ENCODE measurements around the gene PCDHB12. TPM values are rescaled to one million over a fixed set of nuclear protein-coding genes. Genes with fewer than 3 reads are reported as not detected.
"Not testable (repeated sequence)": the region's sequence is repeated elsewhere in the genome, so short reads cannot be mapped to it uniquely, and the experiment has no call there.

Gene PCDHB12
- 0.86 TPM for polyA plus RNA-seq (2013, experiment 1 of 2)
- 0.93 TPM for polyA plus RNA-seq (2013, experiment 2 of 2)

- no peak within 1 kb of the TSS for H4K91ac ChIP-seq (ENCODE audit: low read depth, low read length, poor library complexity)
- H2BK5ac ChIP-seq (ENCODE audit: low read length): no peak within 1 kb of the TSS
- no peak within 1 kb of the TSS for H3K27ac ChIP-seq (replicated peaks; ENCODE audit: low read length)
- H2BK120ac ChIP-seq (ENCODE audit: low read depth, low read length): no peak within 1 kb of the TSS
- no peaks in the 10 kb centered on the region for H3K36me3 ChIP-seq (replicated peaks in 1 of 2; ENCODE audit: control insufficient read depth in 2 of 2, insufficient read depth in 2 of 2, low read length in 2 of 2)
- no peak within 1 kb of the TSS for H2AFZ ChIP-seq (ENCODE audit: low read length)
- no peak within 1 kb of the TSS for H3K9ac ChIP-seq (ENCODE audit: low read depth, low read length, poor library complexity)
- H3K4me2 ChIP-seq (ENCODE audit: insufficient read depth, low read length, poor library complexity, severe bottlenecking): no peak within 1 kb of the TSS
- H2AK5ac ChIP-seq (ENCODE audit: low read depth, low read length): no peak within 1 kb of the TSS
- H2BK15ac ChIP-seq (ENCODE audit: low read length): no peak within 1 kb of the TSS
- no peak within 1 kb of the TSS for H3K18ac ChIP-seq (ENCODE audit: low read length)
- no peak within 1 kb of the TSS for H4K8ac ChIP-seq (ENCODE audit: low read depth, low read length)
- H3K79me1 ChIP-seq (ENCODE audit: low read depth, low read length): no peaks in the 10 kb centered on the region
- no peak within 1 kb of the TSS for H3K23ac ChIP-seq (ENCODE audit: low read depth, low read length, poor library complexity)
- H3K9me3 ChIP-seq (replicated peaks in 1 of 2; ENCODE audit: control insufficient read depth in 2 of 2, insufficient read depth in 1 of 2, low read depth in 1 of 2, low read length in 2 of 2): peaks cover 0 to 18% of the 10 kb centered on the region in 2 donors
- WGBS, 2 donors (ENCODE audit: extremely low coverage in 2 of 2, insufficient read length in 2 of 2, insufficient replicate concordance in 1 of 2): no CpG with 5 or more reads among the region's 11 CpGs
- no peak within 1 kb of the TSS for H2BK12ac ChIP-seq (ENCODE audit: low read length)
- no peaks in the 10 kb centered on the region for H3K27me3 ChIP-seq (ENCODE audit: control insufficient read depth in 3 of 3, insufficient read depth in 3 of 3, low read depth in 1 of 3, low read length in 3 of 3)
- no peak within 1 kb of the TSS for H3K4ac ChIP-seq (ENCODE audit: low read length)
- no peak within 1 kb of the TSS for H3K4me3 ChIP-seq (ENCODE audit: low read length in 2 of 2)
- no peak within 1 kb of the TSS for H3K14ac ChIP-seq (ENCODE audit: low read length)
- no peak for DNase-seq (ENCODE audit: low spot score)
- H3K4me1 ChIP-seq (ENCODE audit: control insufficient read depth in 2 of 2, insufficient read depth in 1 of 2, low read depth in 1 of 2, low read length in 2 of 2): no peaks in the 10 kb centered on the region
These were observed at the start of gene PCDHB12 for GRCh38 chr5:141208478-141208877. PCDHB12 (plus strand) TSS chr5:141208719; CDS start chr5:141208908, 189 bp downstream.

GRCh38 chr5:141172381-141173204 lies 35.9 kb upstream of the PCDHB12 start, which contains the start of gene PCDHB7:
PCDHB7 (plus strand) TSS chr5:141172644; CDS start chr5:141172836, 192 bp downstream.
- H2BK5ac ChIP-seq (ENCODE audit: low read length): peak within 1 kb of the TSS; percentile 24
- no peak within 1 kb of the TSS for H4K8ac ChIP-seq (ENCODE audit: low read depth, low read length)
- no CpG with 5 or more reads among the region's 20 CpGs for WGBS, 2 donors (ENCODE audit: extremely low coverage in 2 of 2, insufficient read length in 2 of 2, insufficient replicate concordance in 1 of 2)
- no peak within 1 kb of the TSS for H2AK5ac ChIP-seq (ENCODE audit: low read depth, low read length)
- DNase-seq (ENCODE audit: low spot score): no peak
- no peaks in the 10 kb centered on the region for H3K79me1 ChIP-seq (ENCODE audit: low read depth, low read length)
- H2BK12ac ChIP-seq (ENCODE audit: low read length): no peak within 1 kb of the TSS
- no peak within 1 kb of the TSS for H2BK120ac ChIP-seq (ENCODE audit: low read depth, low read length)
- H3K4me2 ChIP-seq (ENCODE audit: insufficient read depth, low read length, poor library complexity, severe bottlenecking): no peak within 1 kb of the TSS
- H3K4ac ChIP-seq (ENCODE audit: low read length): no peak within 1 kb of the TSS
- peak within 1 kb of the TSS; percentile 79 for H2AFZ ChIP-seq (ENCODE audit: low read length)
- no peaks in the 10 kb centered on the region for H3K4me1 ChIP-seq (ENCODE audit: control insufficient read depth in 2 of 2, insufficient read depth in 1 of 2, low read depth in 1 of 2, low read length in 2 of 2)
- no peak within 1 kb of the TSS for H3K14ac ChIP-seq (ENCODE audit: low read length)
- no peak within 1 kb of the TSS for H3K9ac ChIP-seq (ENCODE audit: low read depth, low read length, poor library complexity)
- H3K18ac ChIP-seq (ENCODE audit: low read length): no peak within 1 kb of the TSS
- no peak within 1 kb of the TSS for H3K4me3 ChIP-seq (ENCODE audit: low read length in 2 of 2)
- H3K27ac ChIP-seq (replicated peaks; ENCODE audit: low read length): no peak within 1 kb of the TSS
- no peak within 1 kb of the TSS for H3K23ac ChIP-seq (ENCODE audit: low read depth, low read length, poor library complexity)
- no peaks in the 10 kb centered on the region for H3K27me3 ChIP-seq (ENCODE audit: control insufficient read depth in 3 of 3, insufficient read depth in 3 of 3, low read depth in 1 of 3, low read length in 3 of 3)
- no peaks in the 10 kb centered on the region for H3K36me3 ChIP-seq (replicated peaks in 1 of 2; ENCODE audit: control insufficient read depth in 2 of 2, insufficient read depth in 2 of 2, low read length in 2 of 2)
- H3K9me3 ChIP-seq (replicated peaks in 1 of 2; ENCODE audit: control insufficient read depth in 2 of 2, insufficient read depth in 1 of 2, low read depth in 1 of 2, low read length in 2 of 2): peaks cover 10 to 15% of the 10 kb centered on the region in 2 donors
- no peak within 1 kb of the TSS for H2BK15ac ChIP-seq (ENCODE audit: low read length)
- no peak within 1 kb of the TSS for H4K91ac ChIP-seq (ENCODE audit: low read depth, low read length, poor library complexity)

GRCh38 chr5:141174291-141175104 lies 34.0 kb upstream of the PCDHB12 start:
- H2BK12ac ChIP-seq (ENCODE audit: low read length); H3K18ac ChIP-seq (ENCODE audit: low read length); H3K27ac ChIP-seq (replicated peaks; ENCODE audit: low read length); DNase-seq (ENCODE audit: low spot score); H3K9ac ChIP-seq (ENCODE audit: low read depth, low read length, poor library complexity); H4K91ac ChIP-seq (ENCODE audit: low read depth, low read length, poor library complexity); H2BK5ac ChIP-seq (ENCODE audit: low read length); H3K4me3 ChIP-seq (ENCODE audit: low read length in 2 of 2); H3K36me3 ChIP-seq (replicated peaks in 1 of 2; ENCODE audit: control insufficient read depth in 2 of 2, insufficient read depth in 2 of 2, low read length in 2 of 2); H2AK5ac ChIP-seq (ENCODE audit: low read depth, low read length); H3K79me1 ChIP-seq (ENCODE audit: low read depth, low read length); H3K27me3 ChIP-seq (ENCODE audit: control insufficient read depth in 3 of 3, insufficient read depth in 3 of 3, low read depth in 1 of 3, low read length in 3 of 3); H2BK15ac ChIP-seq (ENCODE audit: low read length); H4K8ac ChIP-seq (ENCODE audit: low read depth, low read length); H3K4me1 ChIP-seq (ENCODE audit: control insufficient read depth in 2 of 2, insufficient read depth in 1 of 2, low read depth in 1 of 2, low read length in 2 of 2); H3K4me2 ChIP-seq (ENCODE audit: insufficient read depth, low read length, poor library complexity, severe bottlenecking); H2AFZ ChIP-seq (ENCODE audit: low read length); H3K4ac ChIP-seq (ENCODE audit: low read length); H3K14ac ChIP-seq (ENCODE audit: low read length); H2BK120ac ChIP-seq (ENCODE audit: low read depth, low read length): not testable (repeated sequence)
- Histone ChIP-seq H3K9me3 (replicated peaks in 1 of 2; ENCODE audit: control insufficient read depth in 2 of 2, insufficient read depth in 1 of 2, low read depth in 1 of 2, low read length in 2 of 2) (peaks cover 11 to 15% of the 10 kb centered on the region in 2 donors), H3K23ac (ENCODE audit: low read depth, low read length, poor library complexity) (peak overlapping the region; percentile 20)
- WGBS, 2 donors (ENCODE audit: extremely low coverage in 2 of 2, insufficient read length in 2 of 2, insufficient replicate concordance in 1 of 2): no CpG with 5 or more reads among the region's 79 CpGs

GRCh38 chr5:141175933-141176332 lies 32.6 kb upstream of the PCDHB12 start:
- no peak overlapping the region for H3K23ac ChIP-seq (ENCODE audit: low read depth, low read length, poor library complexity)
- no peak overlapping the region for H3K9ac ChIP-seq (ENCODE audit: low read depth, low read length, poor library complexity)
- no CpG with 5 or more reads among the region's 1 CpG for WGBS, 2 donors (ENCODE audit: extremely low coverage in 2 of 2, insufficient read length in 2 of 2, insufficient replicate concordance in 1 of 2)
- H3K4me2 ChIP-seq (ENCODE audit: insufficient read depth, low read length, poor library complexity, severe bottlenecking): no peak overlapping the region
- H3K4me1 ChIP-seq (ENCODE audit: control insufficient read depth in 2 of 2, insufficient read depth in 1 of 2, low read depth in 1 of 2, low read length in 2 of 2): no peaks in the 10 kb centered on the region
- H3K14ac ChIP-seq (ENCODE audit: low read length): no peak overlapping the region
- no peak overlapping the region for H2BK15ac ChIP-seq (ENCODE audit: low read length)
- H3K18ac ChIP-seq (ENCODE audit: low read length): no peak overlapping the region
- no peak overlapping the region for H3K4ac ChIP-seq (ENCODE audit: low read length)
- H3K4me3 ChIP-seq (ENCODE audit: low read length in 2 of 2): no peak overlapping the region
- H3K36me3 ChIP-seq (replicated peaks in 1 of 2; ENCODE audit: control insufficient read depth in 2 of 2, insufficient read depth in 2 of 2, low read length in 2 of 2): no peaks in the 10 kb centered on the region
- no peak overlapping the region for H4K91ac ChIP-seq (ENCODE audit: low read depth, low read length, poor library complexity)
- DNase-seq (ENCODE audit: low spot score): no peak
- H2BK12ac ChIP-seq (ENCODE audit: low read length): no peak overlapping the region
- no peak overlapping the region for H3K27ac ChIP-seq (replicated peaks; ENCODE audit: low read length)
- H2AFZ ChIP-seq (ENCODE audit: low read length): no peak overlapping the region
- H4K8ac ChIP-seq (ENCODE audit: low read depth, low read length): no peak overlapping the region
- peaks cover 11 to 15% of the 10 kb centered on the region in 2 donors for H3K9me3 ChIP-seq (replicated peaks in 1 of 2; ENCODE audit: control insufficient read depth in 2 of 2, insufficient read depth in 1 of 2, low read depth in 1 of 2, low read length in 2 of 2)
- H2BK5ac ChIP-seq (ENCODE audit: low read length): no peak overlapping the region
- H3K27me3 ChIP-seq (ENCODE audit: control insufficient read depth in 3 of 3, insufficient read depth in 3 of 3, low read depth in 1 of 3, low read length in 3 of 3): no peaks in the 10 kb centered on the region
- H2BK120ac ChIP-seq (ENCODE audit: low read depth, low read length): no peak overlapping the region
- H2AK5ac ChIP-seq (ENCODE audit: low read depth, low read length): no peak overlapping the region
- H3K79me1 ChIP-seq (ENCODE audit: low read depth, low read length): no peaks in the 10 kb centered on the region

All from neuronal stem cell (in vitro differentiated cells).